Measurements from ENCODE around the gene TRA2B.
"Not testable (repeated sequence)": the region's sequence is repeated elsewhere in the genome, so short reads cannot be mapped to it uniquely, and the experiment has no call there.

The TRA2B gene

GRCh38 chr3:185915642-185916041 lies 22.2 kb downstream of the TRA2B start:
- Histone ChIP-seq H3K4me2 (no peak overlapping the region), H3K9ac (no peak overlapping the region), H3K4me1 (no peaks in the 10 kb centered on the region), H3K36me3 (peaks cover 78% of the 10 kb centered on the region), H4K20me1 (peaks cover 92% of the 10 kb centered on the region), H3K27me3 (no peaks in the 10 kb centered on the region), H3K9me3 (no peaks in the 10 kb centered on the region), H3K4me3 (no peak overlapping the region), H3K27ac (no peak overlapping the region)
- TF ChIP-seq Cebpa-rat (IDR thresholded peaks at IDR 0.05) = no peak

- Histone ChIP-seq H3K4me2 (no peak overlapping the region), H3K4me1 (no peaks in the 10 kb centered on the region), H3K9ac (no peak overlapping the region), H3K9me3 (no peaks in the 10 kb centered on the region), H3K4me3 (no peak overlapping the region), H3K27ac (no peak overlapping the region), H4K20me1 (peaks cover 87% of the 10 kb centered on the region), H3K36me3 (peaks cover 72% of the 10 kb centered on the region), H3K27me3 (no peaks in the 10 kb centered on the region)
- no peak for TF ChIP-seq Cebpa-rat (IDR thresholded peaks at IDR 0.05)
These were observed 22.7 kb downstream of the TRA2B start for GRCh38 chr3:185914911-185915629.

GRCh38 chr3:185912929-185913901 lies 24.6 kb downstream of the TRA2B start:
- no peak overlapping the region for H3K9ac ChIP-seq
- H3K4me1 ChIP-seq = no peaks in the 10 kb centered on the region
- no peak for TF ChIP-seq Cebpa-rat (IDR thresholded peaks at IDR 0.05)
- no peaks in the 10 kb centered on the region for H3K27me3 ChIP-seq
- H4K20me1 ChIP-seq = peaks cover 68% of the 10 kb centered on the region
- H3K27ac ChIP-seq = no peak overlapping the region
- H3K4me3 ChIP-seq = no peak overlapping the region
- H3K36me3 ChIP-seq = peaks cover 54% of the 10 kb centered on the region
- no peaks in the 10 kb centered on the region for H3K9me3 ChIP-seq
- H3K4me2 ChIP-seq = no peak overlapping the region

- H3K27me3 ChIP-seq = no peaks in the 10 kb centered on the region
- H3K9ac ChIP-seq = no peak overlapping the region
- no peaks in the 10 kb centered on the region for H3K9me3 ChIP-seq
- no peaks in the 10 kb centered on the region for H3K4me1 ChIP-seq
- H3K36me3 ChIP-seq = peaks cover 47% of the 10 kb centered on the region
- no peak overlapping the region for H3K4me2 ChIP-seq
- TF ChIP-seq Cebpa-rat (IDR thresholded peaks at IDR 0.05) = no peak
- H4K20me1 ChIP-seq = peaks cover 61% of the 10 kb centered on the region
- H3K27ac ChIP-seq = no peak overlapping the region
- no peak overlapping the region for H3K4me3 ChIP-seq
These were observed 25.3 kb downstream of the TRA2B start for GRCh38 chr3:185912512-185912911.

- not testable (repeated sequence) for H3K9ac ChIP-seq, H3K4me1 ChIP-seq, H3K9me3 ChIP-seq, H3K27me3 ChIP-seq, H3K27ac ChIP-seq, H3K4me2 ChIP-seq, H3K4me3 ChIP-seq
- Histone ChIP-seq H3K36me3 (peaks cover 32% of the 10 kb centered on the region), H4K20me1 (peaks cover 47% of the 10 kb centered on the region)
These were observed 26.8 kb downstream of the TRA2B start for GRCh38 chr3:185911076-185911448.

- not testable (repeated sequence) for H3K9me3 ChIP-seq, H3K27me3 ChIP-seq, H3K27ac ChIP-seq, H3K4me1 ChIP-seq, H3K9ac ChIP-seq, H3K4me2 ChIP-seq, H3K4me3 ChIP-seq
- Histone ChIP-seq H3K36me3 (peaks cover 26% of the 10 kb centered on the region), H4K20me1 (peaks cover 41% of the 10 kb centered on the region)
These were observed 27.3 kb downstream of the TRA2B start for GRCh38 chr3:185910322-185911075.

- H3K9ac ChIP-seq, H3K27ac ChIP-seq, H3K4me3 ChIP-seq, H3K27me3 ChIP-seq, H3K9me3 ChIP-seq, H3K4me2 ChIP-seq, H3K4me1 ChIP-seq: not testable (repeated sequence)
- H3K36me3 ChIP-seq = peaks cover 21% of the 10 kb centered on the region
- peaks cover 35% of the 10 kb centered on the region for H4K20me1 ChIP-seq
These were observed 27.9 kb downstream of the TRA2B start for GRCh38 chr3:185909913-185910312.

GRCh38 chr3:185900228-185900627 lies 37.6 kb downstream of the TRA2B start:
- H3K27ac ChIP-seq = no peak overlapping the region
- TF ChIP-seq Cebpa-rat (IDR thresholded peaks at IDR 0.05) = no peak
- no peaks in the 10 kb centered on the region for H4K20me1 ChIP-seq
- no peak overlapping the region for H3K4me2 ChIP-seq
- no peaks in the 10 kb centered on the region for H3K27me3 ChIP-seq
- no peak overlapping the region for H3K9ac ChIP-seq
- H3K4me3 ChIP-seq = no peak overlapping the region
- H3K36me3 ChIP-seq = no peaks in the 10 kb centered on the region
- H3K4me1 ChIP-seq = no peaks in the 10 kb centered on the region
- no peaks in the 10 kb centered on the region for H3K9me3 ChIP-seq

- no peak for TF ChIP-seq Cebpa-rat (IDR thresholded peaks at IDR 0.05)
- Histone ChIP-seq H3K27ac (no peak overlapping the region), H3K4me1 (no peaks in the 10 kb centered on the region), H3K36me3 (no peaks in the 10 kb centered on the region), H3K4me2 (no peak overlapping the region), H3K27me3 (no peaks in the 10 kb centered on the region), H3K9ac (no peak overlapping the region), H4K20me1 (no peaks in the 10 kb centered on the region), H3K9me3 (no peaks in the 10 kb centered on the region), H3K4me3 (no peak overlapping the region)
These were observed 41.2 kb downstream of the TRA2B start for GRCh38 chr3:185896636-185897035.

- H3K4me2 ChIP-seq = no peak overlapping the region
- TF ChIP-seq Cebpa-rat (IDR thresholded peaks at IDR 0.05) = no peak
- no peaks in the 10 kb centered on the region for H3K4me1 ChIP-seq
- no peaks in the 10 kb centered on the region for H3K36me3 ChIP-seq
- no peaks in the 10 kb centered on the region for H3K9me3 ChIP-seq
- no peaks in the 10 kb centered on the region for H3K27me3 ChIP-seq
- H3K27ac ChIP-seq = no peak overlapping the region
- H3K4me3 ChIP-seq = no peak overlapping the region
- H3K9ac ChIP-seq = no peak overlapping the region
- no peaks in the 10 kb centered on the region for H4K20me1 ChIP-seq
These were observed 50.7 kb downstream of the TRA2B start for GRCh38 chr3:185887066-185887465.
